DND-41 (cell line): ENCODE measurements around the gene PLCB4.

ENCODE experiments used
- ATAC-seq: fragments of 200-7000 bp; cut with Tn5 transposase; 3 replicates; pipeline ENCODE4 v1.9.1; 2021; ENCODE audit warnings: low read depth; ENCODE audit not compliant: insufficient read depth
- DNase-seq: peaks from one replicate; pipeline ENCODE4 v3.0.0-alpha.2; 2020
- H2AFZ ChIP-seq: 2 replicates; pipeline ENCODE4 v1.6.0; 2012; ENCODE audit warnings: low read depth, low read length
- H3K27ac ChIP-seq: 2 replicates; pipeline ENCODE4 v1.5.1; 2012; ENCODE audit warnings: low read length, inconsistent platforms
- H3K27me3 ChIP-seq: fragments of 200-600 bp; sonication (generic); 2 replicates; pipeline ENCODE4 v1.6.0; 2012; ENCODE audit warnings: low read length, mild to moderate bottlenecking, inconsistent platforms; ENCODE audit not compliant: insufficient read depth, poor library complexity
- H3K36me3 ChIP-seq: 2 replicates; pipeline ENCODE4 v1.5.1; 2012; ENCODE audit warnings: low read length, inconsistent platforms; ENCODE audit not compliant: insufficient read depth
- H3K4me1 ChIP-seq: 2 replicates; pipeline ENCODE4 v1.5.1; 2012; ENCODE audit warnings: mild to moderate bottlenecking, low read length; ENCODE audit not compliant: insufficient read depth
- H3K4me2 ChIP-seq: 2 replicates; pipeline ENCODE4 v1.6.0; 2012; ENCODE audit warnings: mild to moderate bottlenecking, moderate library complexity, low read length, inconsistent platforms; ENCODE audit not compliant: insufficient read depth
- H3K4me3 ChIP-seq, 2 experiments: fragments of 200-600 bp in 1 of 2; shearing (Covaris generic) in 1 of 2; 2 replicates each; pipeline ENCODE4 v1.5.1; 2012 to 2016; ENCODE audit warnings: inconsistent platforms in 2 of 2, low read length in 2 of 2, mild to moderate bottlenecking in 2 of 2, low read depth in 1 of 2, moderate library complexity in 1 of 2
- H3K79me2 ChIP-seq: 2 replicates; pipeline ENCODE4 v1.6.0; 2012; ENCODE audit warnings: low read length, inconsistent platforms; ENCODE audit not compliant: insufficient read depth
- H3K9ac ChIP-seq: 2 replicates; pipeline ENCODE4 v1.6.0; 2012; ENCODE audit warnings: low read depth, mild to moderate bottlenecking, inconsistent platforms, low read length, moderate library complexity
- H3K9me3 ChIP-seq: 2 replicates; pipeline ENCODE4 v1.5.1; 2012; ENCODE audit warnings: low read length, moderate library complexity, mild to moderate bottlenecking, inconsistent platforms; ENCODE audit not compliant: insufficient read depth, severe bottlenecking
- H4K20me1 ChIP-seq: 2 replicates; pipeline ENCODE4 v1.6.0; 2012; ENCODE audit warnings: low read length; ENCODE audit not compliant: insufficient read depth
- CTCF ChIP-seq: IDR thresholded peaks from 2 replicates; pipeline ENCODE4 v1.5.1; 2012; ENCODE audit warnings: borderline replicate concordance, low read length, moderate library complexity, mild to moderate bottlenecking; ENCODE audit not compliant: poor library complexity, severe bottlenecking; ENCODE audit errors: extremely low read depth
- EZH2 ChIP-seq: IDR thresholded peaks from 3 replicates; pipeline ENCODE4 v1.6.1; 2012; ENCODE audit warnings: borderline replicate concordance, low read depth, mild to moderate bottlenecking, moderate library complexity, low read length, inconsistent platforms; ENCODE audit not compliant: severe bottlenecking

Gene PLCB4

DNA sequence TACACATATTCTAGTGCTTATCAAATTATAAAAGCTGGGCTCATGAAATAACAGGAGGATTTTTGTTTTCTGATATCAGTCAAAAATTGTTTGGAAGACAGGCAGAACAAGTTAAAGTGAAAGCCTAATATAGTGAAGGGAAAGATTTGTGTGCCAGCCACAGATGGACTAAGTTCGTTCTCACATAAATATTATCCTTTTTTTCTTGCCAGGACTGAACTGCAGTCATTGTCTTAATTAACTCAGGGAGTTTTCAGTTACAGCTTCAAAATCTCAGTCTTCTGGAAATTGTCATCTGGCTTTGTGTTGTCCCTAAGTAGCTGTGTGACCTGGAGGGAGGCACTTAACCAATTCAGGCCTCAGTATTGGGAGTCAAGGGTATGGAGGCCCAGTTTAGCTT is 40.7 kb downstream of the PLCB4 start:
- no peak overlapping the region for H3K4me3 ChIP-seq
- no peaks in the 10 kb centered on the region for H3K27me3 ChIP-seq
- H3K4me2 ChIP-seq, result no peak overlapping the region
- no peaks in the 10 kb centered on the region for H3K36me3 ChIP-seq
- H4K20me1 ChIP-seq, result no peaks in the 10 kb centered on the region
- no peak for TF ChIP-seq EZH2
- H2AFZ ChIP-seq, result no peak overlapping the region
- no peaks in the 10 kb centered on the region for H3K9me3 ChIP-seq
- ATAC-seq (no peak), DNase-seq (no peak)
- no peak overlapping the region for H3K27ac ChIP-seq
- no peak overlapping the region for H3K9ac ChIP-seq
- no peaks in the 10 kb centered on the region for H3K79me2 ChIP-seq
- no peaks in the 10 kb centered on the region for H3K4me1 ChIP-seq

- no peak for ATAC-seq
- Histone ChIP-seq H3K4me2 (no peak overlapping the region), H3K27me3 (no peaks in the 10 kb centered on the region), H3K36me3 (no peaks in the 10 kb centered on the region), H3K79me2 (no peaks in the 10 kb centered on the region), H3K9me3 (no peaks in the 10 kb centered on the region), H4K20me1 (no peaks in the 10 kb centered on the region), H3K9ac (no peak overlapping the region), H2AFZ (no peak overlapping the region), H3K4me1 (no peaks in the 10 kb centered on the region), H3K4me3 (no peak overlapping the region), H3K27ac (no peak overlapping the region)
- DNase-seq, result no peak
- TF ChIP-seq EZH2 (no peak), CTCF (no peak)
These were observed 41.5 kb downstream of the PLCB4 start for GRCh38 chr20:9110365-9110764.

DNA sequence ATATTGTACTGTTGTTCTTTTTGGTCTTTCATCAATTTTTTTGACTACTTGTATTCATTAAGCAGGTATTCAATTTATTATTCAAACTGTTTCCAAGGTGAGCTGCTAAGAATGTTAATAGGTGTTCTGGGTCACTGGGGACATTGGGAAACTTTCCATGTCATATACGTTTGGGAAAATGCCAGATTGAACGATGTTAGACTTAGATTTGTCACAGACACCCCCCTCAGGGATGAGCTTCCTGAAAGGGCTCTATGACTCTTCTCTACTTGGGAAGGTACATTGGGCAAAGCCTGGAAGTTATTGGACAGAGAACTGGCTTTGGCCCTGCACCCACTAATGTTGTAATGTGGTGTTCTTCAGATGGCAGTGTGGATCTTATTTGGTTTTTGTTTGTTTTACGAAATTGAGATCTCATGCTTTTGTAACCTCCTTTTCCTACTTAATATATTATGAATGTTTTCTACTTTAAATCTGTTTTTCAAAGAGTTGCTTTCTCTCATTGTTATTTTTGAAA is 42.1 kb downstream of the PLCB4 start:
- H3K4me3 ChIP-seq, result no peak overlapping the region
- H3K27ac ChIP-seq, result no peak overlapping the region
- TF ChIP-seq CTCF (no peak), EZH2 (no peak)
- H4K20me1 ChIP-seq, result no peaks in the 10 kb centered on the region
- no peaks in the 10 kb centered on the region for H3K79me2 ChIP-seq
- DNase-seq (no peak), ATAC-seq (no peak)
- H3K27me3 ChIP-seq, result no peaks in the 10 kb centered on the region
- no peaks in the 10 kb centered on the region for H3K4me1 ChIP-seq
- H3K9ac ChIP-seq, result no peak overlapping the region
- H2AFZ ChIP-seq, result no peak overlapping the region
- H3K9me3 ChIP-seq, result no peaks in the 10 kb centered on the region
- H3K36me3 ChIP-seq, result no peaks in the 10 kb centered on the region
- H3K4me2 ChIP-seq, result no peak overlapping the region

GRCh38 chr20:9112541-9113515 is 43.9 kb downstream of the PLCB4 start:
- no peaks in the 10 kb centered on the region for H3K27me3 ChIP-seq
- ATAC-seq, result no peak
- H2AFZ ChIP-seq, result no peak overlapping the region
- no peak overlapping the region for H3K27ac ChIP-seq
- H3K9ac ChIP-seq, result no peak overlapping the region
- no peaks in the 10 kb centered on the region for H3K36me3 ChIP-seq
- no peak for DNase-seq
- H3K4me1 ChIP-seq, result no peaks in the 10 kb centered on the region
- H4K20me1 ChIP-seq, result no peaks in the 10 kb centered on the region; the same call in 1 of the 2 replicates
- TF ChIP-seq EZH2 (no peak), CTCF (no peak)
- H3K9me3 ChIP-seq, result no peaks in the 10 kb centered on the region
- no peak overlapping the region for H3K4me3 ChIP-seq
- H3K4me2 ChIP-seq, result no peak overlapping the region
- no peaks in the 10 kb centered on the region for H3K79me2 ChIP-seq
